Measurements from ENCODE around the gene FOXP1. TPM values are rescaled to one million over a fixed set of nuclear protein-coding genes. Genes with fewer than 3 reads are reported as not detected.

The FOXP1 gene
- total RNA-seq, 1 donor from 2014 or later: 128 TPM

GRCh38 chr3:70990185-70990584, 593.3 kb downstream of the FOXP1 start:
- intact Hi-C loops (cut with DNase I): no loop called here
- Histone ChIP-seq H3K36me3 (peaks cover 0 to 23% of the 10 kb centered on the region in 2 donors), H3K4me1 (peaks cover 29% of the 10 kb centered on the region), H3K9me3 (no peaks in the 10 kb centered on the region), H3K4me3 (no peak overlapping the region), H3K27ac (peak overlapping the region; percentile 2), H3K27me3 (no peaks in the 10 kb centered on the region)
- DNase-seq (ENCODE audit: extremely low spot score in 2 of 2): no peak
- TF ChIP-seq CTCF (IDR thresholded peaks at IDR 0.05) (no peak), POLR2A (IDR thresholded peaks at IDR 0.05) (no peak), POLR2AphosphoS5 (IDR thresholded peaks at IDR 0.05; ENCODE audit: insufficient read depth in 1 of 2, low read depth in 1 of 2) (no peak)

- Histone ChIP-seq H3K9me3 (no peaks in the 10 kb centered on the region), H3K27me3 (no peaks in the 10 kb centered on the region), H3K4me3 (no peak overlapping the region), H3K27ac (peak overlapping the region; percentile 45), H3K4me1 (peaks cover 39% of the 10 kb centered on the region), H3K36me3 (peaks cover 0 to 23% of the 10 kb centered on the region in 2 donors)
- no peak for TF ChIP-seq CTCF (IDR thresholded peaks at IDR 0.05)
- TF ChIP-seq POLR2AphosphoS5 (IDR thresholded peaks at IDR 0.05; ENCODE audit: insufficient read depth in 1 of 2, low read depth in 1 of 2): no peak
- no peak for TF ChIP-seq POLR2A (IDR thresholded peaks at IDR 0.05)
- no peak for DNase-seq (ENCODE audit: extremely low spot score in 2 of 2)
- intact Hi-C loops (cut with DNase I): no loop called here
Observed at GRCh38 chr3:70989174-70989573, 594.4 kb downstream of the FOXP1 start.

GRCh38 chr3:70988111-70988510, 595.4 kb downstream of the FOXP1 start:
- Histone ChIP-seq H3K9me3 (no peaks in the 10 kb centered on the region), H3K27me3 (no peaks in the 10 kb centered on the region), H3K36me3 (peaks cover 0 to 23% of the 10 kb centered on the region in 2 donors), H3K27ac (no peak overlapping the region), H3K4me1 (peaks cover 49% of the 10 kb centered on the region), H3K4me3 (no peak overlapping the region)
- peak in 1 of 2 donors; percentile 30 for TF ChIP-seq POLR2AphosphoS5 (IDR thresholded peaks at IDR 0.05; ENCODE audit: insufficient read depth in 1 of 2, low read depth in 1 of 2)
- no peak for TF ChIP-seq POLR2A (IDR thresholded peaks at IDR 0.05)
- TF ChIP-seq CTCF (IDR thresholded peaks at IDR 0.05): no peak
- intact Hi-C loops (cut with DNase I): no loop called here
- DNase-seq (ENCODE audit: extremely low spot score in 2 of 2): no peak

GRCh38 chr3:70985572-70985971, 598.0 kb downstream of the FOXP1 start:
- H3K4me1 ChIP-seq: peaks cover 68% of the 10 kb centered on the region
- no peak for TF ChIP-seq CTCF (IDR thresholded peaks at IDR 0.05)
- TF ChIP-seq POLR2A (IDR thresholded peaks at IDR 0.05): no peak
- no peak for TF ChIP-seq POLR2AphosphoS5 (IDR thresholded peaks at IDR 0.05; ENCODE audit: insufficient read depth in 1 of 2, low read depth in 1 of 2)
- intact Hi-C loops (cut with DNase I): no loop called here
- H3K36me3 ChIP-seq: peaks cover 0 to 23% of the 10 kb centered on the region in 2 donors
- H3K27ac ChIP-seq: no peak overlapping the region
- H3K27me3 ChIP-seq: no peaks in the 10 kb centered on the region
- no peak for DNase-seq (ENCODE audit: extremely low spot score in 2 of 2)
- no peaks in the 10 kb centered on the region for H3K9me3 ChIP-seq
- H3K4me3 ChIP-seq: no peak overlapping the region

GRCh38 chr3:70984776-70985482, 598.6 kb downstream of the FOXP1 start:
- Histone ChIP-seq H3K4me1 (peaks cover 70% of the 10 kb centered on the region), H3K9me3 (no peaks in the 10 kb centered on the region), H3K36me3 (peaks cover 0 to 23% of the 10 kb centered on the region in 2 donors), H3K4me3 (no peak overlapping the region), H3K27me3 (no peaks in the 10 kb centered on the region), H3K27ac (peak overlapping the region; percentile 92)
- no peak for DNase-seq (ENCODE audit: extremely low spot score in 2 of 2)
- intact Hi-C loops (cut with DNase I): no loop called here
- TF ChIP-seq CTCF (IDR thresholded peaks at IDR 0.05) (no peak), POLR2A (IDR thresholded peaks at IDR 0.05) (no peak), POLR2AphosphoS5 (IDR thresholded peaks at IDR 0.05; ENCODE audit: insufficient read depth in 1 of 2, low read depth in 1 of 2) (no peak)
